Left lung (tissue), 10 donors: ENCODE measurements around the gene TEX35. TPM values are rescaled to one million over a fixed set of nuclear protein-coding genes. Genes with fewer than 3 reads are reported as not detected.
"Not testable (repeated sequence)": the region's sequence is repeated elsewhere in the genome, so short reads cannot be mapped to it uniquely, and the experiment has no call there.

ENCODE experiments used
- ATAC-seq: fragments of 200-7000 bp; cut with Tn5 transposase; one replicate; pipeline ENCODE4 v1.9.1; 2020; ENCODE audit warnings: moderate library complexity
- DNase-seq, 4 donors: peaks; one replicate each; pipeline ENCODE4 v3.0.0-alpha.2; 2013 to 2020
- H3K27ac ChIP-seq, 2 donors: fragments of 200-600 bp; sonication (generic) in 1 of 2; one replicate each; pipeline versions ENCODE4 v1.5.0 to v1.8.0; 2020 to 2021
- H3K27me3 ChIP-seq, 2 donors: fragments of 200-600 bp; sonication (generic) in 1 of 2; one replicate each; pipeline versions ENCODE4 v1.5.0 to v1.8.0; 2020 to 2021
- H3K36me3 ChIP-seq, 2 donors: fragments of 200-600 bp; sonication (generic) in 1 of 2; one replicate each; pipeline versions ENCODE4 v1.5.0 to v1.8.0; 2020 to 2021
- H3K4me1 ChIP-seq, 2 donors: fragments of 200-600 bp; one replicate each; pipeline ENCODE4 v1.8.0; 2021
- H3K4me3 ChIP-seq, 2 donors: fragments of 200-600 bp; sonication (generic) in 1 of 2; one replicate each; pipeline versions ENCODE4 v1.5.0 to v1.8.0; 2020 to 2021; ENCODE audit warnings: mild to moderate bottlenecking in 1 of 2
- H3K9me3 ChIP-seq, 2 donors: fragments of 200-600 bp; sonication (generic) in 1 of 2; one replicate each; pipeline versions ENCODE4 v1.5.0 to v1.8.0; 2020 to 2021
- intact Hi-C, 2 donors: fragments of 100-400 bp; cut with DNase I; formaldehyde crosslinking; loops; one replicate each; pipeline versions ENCODE4 v1.11.2 to v1.14.2; 2022
- polyA plus RNA-seq, 6 donors: library from polyadenylated mRNA; unstranded; fragments of 120-200 nt; gene quantifications; one replicate each; pipeline ENCODE4 v1.2.1, GENCODE V29; 2013; ENCODE audit not compliant: insufficient read length in 6 of 6
- total RNA-seq, 2 donors: library from RNA; stranded (reverse); fragmentation: NEBNext Ultra II Directional; extraction: Animal tissue kit (Norgen Biotek cat#: 25700); gene quantifications; one replicate each; pipeline ENCODE4 v1.2.1, GENCODE V29; 2021
- TF ChIP-seq, protein P1 (sequence below), 2 donors: fragments of 200-600 bp; sonication (generic) in 1 of 2; IDR thresholded peaks; one replicate each; pipeline versions ENCODE4 v1.5.0 to v1.8.0; 2021; ENCODE audit warnings: antibody characterized with exemption in 2 of 2
- donor health status: DM: no; HTN: yes; CAD: no.
- donor health status: DM: no; HTN: no; CAD: no.

Gene TEX35
- total and polyA plus RNA-seq, 8 donors, result 0.27 to 1.0 (median 0.47) TPM; not detected in 2

DNA sequence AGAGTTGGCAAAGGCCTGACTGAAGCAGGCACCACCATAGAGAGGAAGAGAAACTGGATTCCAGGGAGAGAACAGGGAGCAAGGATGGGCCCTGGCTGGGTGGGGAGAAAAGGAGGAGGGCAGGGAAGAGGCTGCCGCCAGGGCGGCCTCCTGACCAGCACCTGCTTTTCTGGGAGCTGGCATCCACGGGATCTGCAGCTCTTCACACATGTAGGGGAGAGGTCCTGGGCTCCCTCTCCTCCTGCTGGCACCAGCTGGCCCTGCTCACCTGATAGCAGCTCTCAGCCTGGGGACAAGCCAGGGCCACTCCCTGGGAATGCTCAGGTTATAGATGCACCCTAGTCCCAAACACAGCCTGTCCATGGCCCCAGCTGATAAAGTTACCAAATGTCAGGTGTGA is 39.9 kb downstream of the TEX35 start:
- Histone ChIP-seq H3K36me3 (no peaks in the 10 kb centered on the region), H3K9me3 (peaks cover 0 to 13% of the 10 kb centered on the region in 2 donors), H3K4me3 (no peak overlapping the region), H3K27me3 (no peaks in the 10 kb centered on the region), H3K4me1 (no peaks in the 10 kb centered on the region), H3K27ac (no peak overlapping the region)
- no peak for ATAC-seq
- DNase-seq, result no peak
- intact Hi-C loops, result no loop called here
- TF ChIP-seq, protein P1, sequence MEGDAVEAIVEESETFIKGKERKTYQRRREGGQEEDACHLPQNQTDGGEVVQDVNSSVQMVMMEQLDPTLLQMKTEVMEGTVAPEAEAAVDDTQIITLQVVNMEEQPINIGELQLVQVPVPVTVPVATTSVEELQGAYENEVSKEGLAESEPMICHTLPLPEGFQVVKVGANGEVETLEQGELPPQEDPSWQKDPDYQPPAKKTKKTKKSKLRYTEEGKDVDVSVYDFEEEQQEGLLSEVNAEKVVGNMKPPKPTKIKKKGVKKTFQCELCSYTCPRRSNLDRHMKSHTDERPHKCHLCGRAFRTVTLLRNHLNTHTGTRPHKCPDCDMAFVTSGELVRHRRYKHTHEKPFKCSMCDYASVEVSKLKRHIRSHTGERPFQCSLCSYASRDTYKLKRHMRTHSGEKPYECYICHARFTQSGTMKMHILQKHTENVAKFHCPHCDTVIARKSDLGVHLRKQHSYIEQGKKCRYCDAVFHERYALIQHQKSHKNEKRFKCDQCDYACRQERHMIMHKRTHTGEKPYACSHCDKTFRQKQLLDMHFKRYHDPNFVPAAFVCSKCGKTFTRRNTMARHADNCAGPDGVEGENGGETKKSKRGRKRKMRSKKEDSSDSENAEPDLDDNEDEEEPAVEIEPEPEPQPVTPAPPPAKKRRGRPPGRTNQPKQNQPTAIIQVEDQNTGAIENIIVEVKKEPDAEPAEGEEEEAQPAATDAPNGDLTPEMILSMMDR (IDR thresholded peaks at IDR 0.05), result no peak

DNA sequence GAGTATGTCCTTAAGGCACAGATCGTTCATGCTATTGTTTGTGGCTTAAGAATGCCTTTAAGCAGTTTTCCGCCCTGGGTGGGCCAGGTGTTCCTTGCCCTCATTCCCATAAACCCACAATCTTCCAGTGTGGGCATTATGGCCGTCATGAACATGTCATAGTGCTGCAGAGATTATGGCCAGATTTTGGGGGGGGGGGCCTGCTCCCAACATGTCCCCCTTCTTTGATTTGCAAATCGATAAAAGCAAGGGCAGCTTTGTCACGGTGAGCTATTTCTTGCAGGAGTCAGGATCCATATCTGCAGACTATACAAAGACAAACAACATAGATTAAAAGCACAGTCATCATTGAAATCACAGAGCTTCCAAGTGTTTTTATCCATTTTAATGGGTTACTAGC is 41.4 kb downstream of the TEX35 start:
- DNase-seq, H3K27ac ChIP-seq, H3K4me1 ChIP-seq, H3K36me3 ChIP-seq, ATAC-seq, H3K27me3 ChIP-seq, intact Hi-C loops, H3K4me3 ChIP-seq: not testable (repeated sequence)
- H3K9me3 ChIP-seq, result peaks cover 0 to 13% of the 10 kb centered on the region in 2 donors

DNA sequence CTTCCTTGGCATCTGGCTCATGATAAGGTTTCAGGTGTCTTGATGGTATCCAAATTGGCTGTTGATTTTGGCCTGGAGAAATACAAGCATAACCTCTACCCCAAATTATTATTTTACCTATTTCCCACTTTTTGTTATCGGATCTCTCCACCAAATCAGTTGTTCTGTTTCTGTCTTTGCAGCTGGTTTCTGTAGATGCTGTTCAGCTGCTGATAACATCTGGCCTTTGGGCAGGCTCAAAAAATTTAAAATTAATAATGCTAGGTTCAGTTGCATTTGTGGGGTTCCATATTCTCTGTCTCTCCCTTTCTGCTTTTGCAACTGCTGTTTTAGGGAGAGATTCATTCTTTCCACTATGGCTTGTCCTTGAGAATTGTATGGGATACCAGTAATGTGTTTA is 42.7 kb downstream of the TEX35 start:
- H3K9me3 ChIP-seq, result peaks cover 0 to 13% of the 10 kb centered on the region in 2 donors
- H3K4me3 ChIP-seq, H3K27ac ChIP-seq, H3K27me3 ChIP-seq, DNase-seq, intact Hi-C loops, H3K4me1 ChIP-seq, H3K36me3 ChIP-seq, ATAC-seq: not testable (repeated sequence)

DNA sequence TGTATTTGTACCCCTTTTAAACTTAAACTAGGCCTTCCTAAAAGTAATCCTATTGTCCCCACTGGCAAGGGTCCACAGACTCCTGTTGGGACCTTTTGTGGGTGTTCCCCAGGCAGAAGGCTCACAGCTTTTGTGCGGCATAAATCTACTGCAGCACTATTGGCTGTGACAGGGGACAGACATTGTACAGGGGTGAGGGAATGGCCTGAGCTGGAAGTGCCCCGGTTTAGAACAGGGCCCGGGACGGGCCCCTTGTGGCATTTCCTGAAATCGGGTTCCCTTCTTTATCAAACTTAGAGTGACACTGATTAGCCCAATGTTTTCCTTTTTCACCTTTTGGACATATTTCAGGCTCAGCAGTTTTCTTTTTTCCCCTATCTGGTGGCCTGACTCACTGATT is 45.9 kb downstream of the TEX35 start:
- intact Hi-C loops, DNase-seq, H3K27me3 ChIP-seq, H3K4me1 ChIP-seq, H3K4me3 ChIP-seq, H3K27ac ChIP-seq, H3K36me3 ChIP-seq, ATAC-seq: not testable (repeated sequence)
- peaks cover 0 to 10% of the 10 kb centered on the region in 2 donors for H3K9me3 ChIP-seq

DNA sequence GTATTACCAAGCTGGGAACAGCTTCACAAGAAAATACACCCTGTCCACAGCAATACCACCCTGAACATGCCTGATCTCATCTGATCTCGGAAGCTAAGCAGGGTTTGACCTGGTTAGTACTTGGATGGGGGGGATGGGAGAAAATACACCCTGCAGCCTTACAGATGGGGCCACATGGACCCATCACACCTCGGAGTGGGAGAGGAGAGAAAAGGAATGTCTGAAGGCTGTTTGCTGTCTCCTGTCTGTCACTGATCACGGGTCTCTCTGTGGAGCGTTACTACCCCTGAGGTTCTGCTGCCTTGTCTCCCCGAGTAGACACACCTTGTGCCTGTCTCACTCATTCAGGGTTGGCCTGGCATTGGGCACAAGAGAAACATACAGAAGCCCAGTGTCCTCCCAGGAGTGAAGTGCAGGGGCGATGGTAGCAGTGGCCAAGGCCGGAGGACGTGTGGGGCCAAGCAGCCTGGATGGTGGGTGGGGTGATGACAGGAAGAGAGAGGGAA is 48.0 kb downstream of the TEX35 start:
- Histone ChIP-seq H3K36me3 (no peaks in the 10 kb centered on the region), H3K4me1 (no peaks in the 10 kb centered on the region), H3K27ac (no peak overlapping the region), H3K4me3 (no peak overlapping the region), H3K27me3 (no peaks in the 10 kb centered on the region), H3K9me3 (no peaks in the 10 kb centered on the region)
- TF ChIP-seq, protein P1 (IDR thresholded peaks at IDR 0.05), result no peak
- DNase-seq (no peak), ATAC-seq (no peak)
- intact Hi-C loops, result no loop called here

- Histone ChIP-seq H3K27me3 (no peaks in the 10 kb centered on the region), H3K36me3 (no peaks in the 10 kb centered on the region), H3K4me3 (no peak overlapping the region), H3K27ac (no peak overlapping the region), H3K9me3 (no peaks in the 10 kb centered on the region), H3K4me1 (no peaks in the 10 kb centered on the region)
- intact Hi-C loops, result no loop called here
- TF ChIP-seq, protein P1 (IDR thresholded peaks at IDR 0.05), result no peak
- no peak for DNase-seq
- ATAC-seq, result no peak
Observed at GRCh38 chr1:178563099-178563820, 50.4 kb downstream of the TEX35 start.
